Measurements from ENCODE around the gene RAP1GAP.

DNA sequence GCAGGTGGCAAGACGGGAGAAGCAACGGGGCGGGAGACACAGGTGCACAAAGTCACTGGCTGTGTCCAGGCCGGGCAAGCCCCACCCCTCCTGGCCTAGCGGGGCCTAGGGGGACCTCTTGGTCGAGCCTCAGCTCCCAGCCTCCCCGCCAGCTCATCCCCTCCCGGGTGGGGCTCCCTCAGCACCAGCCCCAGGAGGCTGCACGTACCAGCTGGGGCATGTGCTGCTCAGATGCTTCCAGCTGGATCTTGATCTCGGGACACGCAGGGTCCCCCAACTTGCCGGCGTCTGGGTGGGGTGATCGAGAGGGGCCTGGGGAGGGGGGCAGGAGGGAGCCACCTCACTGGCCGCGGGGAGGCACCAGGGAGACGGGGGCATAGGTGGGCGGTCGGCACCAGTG lies 71.4 kb downstream of the RAP1GAP start:
- no peak for TF ChIP-seq POLR2A (IDR thresholded peaks at IDR 0.05)
- TF ChIP-seq, protein P1, sequence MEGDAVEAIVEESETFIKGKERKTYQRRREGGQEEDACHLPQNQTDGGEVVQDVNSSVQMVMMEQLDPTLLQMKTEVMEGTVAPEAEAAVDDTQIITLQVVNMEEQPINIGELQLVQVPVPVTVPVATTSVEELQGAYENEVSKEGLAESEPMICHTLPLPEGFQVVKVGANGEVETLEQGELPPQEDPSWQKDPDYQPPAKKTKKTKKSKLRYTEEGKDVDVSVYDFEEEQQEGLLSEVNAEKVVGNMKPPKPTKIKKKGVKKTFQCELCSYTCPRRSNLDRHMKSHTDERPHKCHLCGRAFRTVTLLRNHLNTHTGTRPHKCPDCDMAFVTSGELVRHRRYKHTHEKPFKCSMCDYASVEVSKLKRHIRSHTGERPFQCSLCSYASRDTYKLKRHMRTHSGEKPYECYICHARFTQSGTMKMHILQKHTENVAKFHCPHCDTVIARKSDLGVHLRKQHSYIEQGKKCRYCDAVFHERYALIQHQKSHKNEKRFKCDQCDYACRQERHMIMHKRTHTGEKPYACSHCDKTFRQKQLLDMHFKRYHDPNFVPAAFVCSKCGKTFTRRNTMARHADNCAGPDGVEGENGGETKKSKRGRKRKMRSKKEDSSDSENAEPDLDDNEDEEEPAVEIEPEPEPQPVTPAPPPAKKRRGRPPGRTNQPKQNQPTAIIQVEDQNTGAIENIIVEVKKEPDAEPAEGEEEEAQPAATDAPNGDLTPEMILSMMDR (IDR thresholded peaks at IDR 0.05) = no peak
